ENCODE measurements around the gene ROBO3. TPM values are rescaled to one million over a fixed set of nuclear protein-coding genes. Genes with fewer than 3 reads are reported as not detected.

ROBO3 gene
- total RNA-seq, 1 experiment from 2014 or later, result 21.3 TPM

- ChIA-PET CTCF (interaction anchor here (0.6 to 3.4 kb wide), 50 partner anchors 8 to 692 kb away, joined by 3 to 40 read pairs (median 5); partner anchors contain the start of genes CCDC15, ESAM, HEPACAM and MSANTD2), POLR2A (interaction anchor here (0.5 to 1.5 kb wide), 5 partner anchors 10 to 538 kb away, joined by 3 to 7 read pairs (median 4); no protein-coding TSS in a partner anchor)
- peaks cover 22% of the 10 kb centered on the region for H3K4me1 Mint-ChIP-seq
- peak overlapping the region; percentile 81 for H3K27ac Mint-ChIP-seq
- no peaks in the 10 kb centered on the region for H3K36me3 Mint-ChIP-seq
- no peaks in the 10 kb centered on the region for H3K9me3 Mint-ChIP-seq
- DNase-seq (ENCODE audit: low spot score) (peak; percentile 65), ATAC-seq (no peak)
- peak overlapping the region; percentile 75 for H3K4me3 Mint-ChIP-seq
- peaks cover 54% of the 10 kb centered on the region for H3K27me3 Mint-ChIP-seq (ENCODE audit: low read depth)
- TF ChIP-seq GRHL2 (CRISPR knock-in tag; IDR thresholded peaks at IDR 0.05; ENCODE audit: insufficient replicate concordance, severe bottlenecking), result no peak
- TF ChIP-seq IRF1 (CRISPR knock-in tag; IDR thresholded peaks at IDR 0.05), result no peak
- TF ChIP-seq, protein P1, sequence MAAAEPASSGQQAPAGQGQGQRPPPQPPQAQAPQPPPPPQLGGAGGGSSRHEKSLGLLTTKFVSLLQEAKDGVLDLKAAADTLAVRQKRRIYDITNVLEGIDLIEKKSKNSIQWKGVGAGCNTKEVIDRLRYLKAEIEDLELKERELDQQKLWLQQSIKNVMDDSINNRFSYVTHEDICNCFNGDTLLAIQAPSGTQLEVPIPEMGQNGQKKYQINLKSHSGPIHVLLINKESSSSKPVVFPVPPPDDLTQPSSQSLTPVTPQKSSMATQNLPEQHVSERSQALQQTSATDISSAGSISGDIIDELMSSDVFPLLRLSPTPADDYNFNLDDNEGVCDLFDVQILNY (CRISPR knock-in tag; IDR thresholded peaks at IDR 0.05), result no peak
- 0 out of 2 replicates have a peak, but pooled peaks have one; percentile 21 for TF ChIP-seq SP1 (CRISPR knock-in tag; conservative IDR thresholded peaks at IDR 0.05)
- 0 out of 2 replicates have a peak, but pooled peaks have one; percentile 30 for TF ChIP-seq ZBTB21 (CRISPR knock-in tag; IDR thresholded peaks at IDR 0.05; ENCODE audit: borderline replicate concordance)
- TF ChIP-seq ZNF416 (CRISPR knock-in tag; IDR thresholded peaks at IDR 0.05), result no peak
- TF ChIP-seq SOX15 (CRISPR knock-in tag; IDR thresholded peaks at IDR 0.05), result no peak
- no peak for TF ChIP-seq NFATC4 (CRISPR knock-in tag; IDR thresholded peaks at IDR 0.05)
- TF ChIP-seq FOXJ3 (CRISPR knock-in tag; IDR thresholded peaks at IDR 0.05; ENCODE audit: borderline replicate concordance), result no peak
- TF ChIP-seq ETV6 (CRISPR knock-in tag; IDR thresholded peaks at IDR 0.05), result no peak
- TF ChIP-seq ZSCAN18 (CRISPR knock-in tag; IDR thresholded peaks at IDR 0.05), result no peak
These were observed 11.8 kb downstream of the ROBO3 start for GRCh38 chr11:124876818-124877630.

GRCh38 chr11:124877631-124877909, 12.3 kb downstream of the ROBO3 start:
- Mint-ChIP-seq H3K27ac (no peak overlapping the region), H3K9me3 (no peaks in the 10 kb centered on the region), H3K4me1 (peaks cover 22% of the 10 kb centered on the region), H3K4me3 (peak overlapping the region; percentile 75), H3K27me3 (ENCODE audit: low read depth) (peaks cover 49% of the 10 kb centered on the region), H3K36me3 (no peaks in the 10 kb centered on the region)
- ChIA-PET POLR2A (interaction anchor here (0.6 kb wide), 1 partner anchor 388 kb away, joined by 3 read pairs; no protein-coding TSS in a partner anchor), CTCF (interaction anchor here (1.3 to 3.4 kb wide), 5 partner anchors 11 to 469 kb away, joined by 3 to 40 read pairs (median 4); partner anchors contain the start of genes CCDC15 and ROBO3)
- no peak for DNase-seq (ENCODE audit: low spot score)
- TF ChIP-seq ZBTB21 (CRISPR knock-in tag; IDR thresholded peaks at IDR 0.05; ENCODE audit: borderline replicate concordance) (0 out of 2 replicates have a peak, but pooled peaks have one; percentile 1), E2F1 (CRISPR knock-in tag; IDR thresholded peaks at IDR 0.05) (no peak)
- ATAC-seq, result no peak

DNA sequence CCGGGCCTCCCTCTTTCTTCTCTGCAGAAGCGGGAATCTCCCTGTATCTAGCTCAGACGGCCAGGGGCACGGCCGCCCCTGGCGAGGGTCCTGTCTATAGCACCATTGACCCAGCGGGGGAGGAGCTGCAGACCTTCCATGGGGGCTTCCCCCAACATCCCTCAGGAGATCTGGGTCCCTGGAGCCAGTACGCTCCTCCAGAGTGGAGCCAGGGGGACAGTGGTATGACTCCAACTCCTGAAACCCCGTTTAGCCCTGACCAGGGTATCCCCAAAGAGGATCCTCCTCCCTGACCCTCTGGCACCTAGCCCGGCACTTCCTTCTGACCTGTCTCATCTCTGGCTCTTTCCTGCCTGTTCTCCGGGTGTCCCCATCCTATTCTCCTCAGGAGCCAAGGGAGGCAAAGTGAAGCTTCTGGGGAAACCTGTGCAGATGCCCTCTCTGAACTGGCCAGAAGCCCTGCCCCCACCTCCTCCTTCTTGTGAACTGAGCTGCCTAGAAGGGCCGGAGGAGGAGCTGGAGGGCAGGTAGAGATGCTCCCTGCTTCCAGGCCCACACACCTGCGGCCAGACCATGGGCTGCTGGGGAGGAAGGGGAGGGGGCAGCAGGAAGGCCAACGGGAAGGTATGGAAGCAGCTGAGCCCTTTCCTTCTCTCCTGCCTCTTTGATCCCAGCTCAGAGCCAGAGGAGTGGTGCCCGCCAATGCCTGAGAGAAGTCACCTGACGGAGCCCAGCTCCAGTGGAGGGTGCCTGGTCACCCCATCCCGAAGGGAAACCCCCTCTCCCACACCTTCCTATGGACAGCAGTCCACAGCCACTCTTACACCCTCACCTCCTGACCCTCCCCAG, 12.9 kb downstream of the ROBO3 start:
- ATAC-seq (no peak), DNase-seq (ENCODE audit: low spot score) (no peak)
- TF ChIP-seq, protein P2, sequence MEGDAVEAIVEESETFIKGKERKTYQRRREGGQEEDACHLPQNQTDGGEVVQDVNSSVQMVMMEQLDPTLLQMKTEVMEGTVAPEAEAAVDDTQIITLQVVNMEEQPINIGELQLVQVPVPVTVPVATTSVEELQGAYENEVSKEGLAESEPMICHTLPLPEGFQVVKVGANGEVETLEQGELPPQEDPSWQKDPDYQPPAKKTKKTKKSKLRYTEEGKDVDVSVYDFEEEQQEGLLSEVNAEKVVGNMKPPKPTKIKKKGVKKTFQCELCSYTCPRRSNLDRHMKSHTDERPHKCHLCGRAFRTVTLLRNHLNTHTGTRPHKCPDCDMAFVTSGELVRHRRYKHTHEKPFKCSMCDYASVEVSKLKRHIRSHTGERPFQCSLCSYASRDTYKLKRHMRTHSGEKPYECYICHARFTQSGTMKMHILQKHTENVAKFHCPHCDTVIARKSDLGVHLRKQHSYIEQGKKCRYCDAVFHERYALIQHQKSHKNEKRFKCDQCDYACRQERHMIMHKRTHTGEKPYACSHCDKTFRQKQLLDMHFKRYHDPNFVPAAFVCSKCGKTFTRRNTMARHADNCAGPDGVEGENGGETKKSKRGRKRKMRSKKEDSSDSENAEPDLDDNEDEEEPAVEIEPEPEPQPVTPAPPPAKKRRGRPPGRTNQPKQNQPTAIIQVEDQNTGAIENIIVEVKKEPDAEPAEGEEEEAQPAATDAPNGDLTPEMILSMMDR (IDR thresholded peaks at IDR 0.05), result no peak
- TF ChIP-seq CDX4 (CRISPR knock-in tag; IDR thresholded peaks at IDR 0.05; ENCODE audit: borderline replicate concordance), result no peak
- H3K4me1 Mint-ChIP-seq, result peaks cover 24% of the 10 kb centered on the region
- H3K36me3 Mint-ChIP-seq, result no peaks in the 10 kb centered on the region
- CTCF ChIA-PET, result interaction anchor here (1.3 to 3.4 kb wide), 6 partner anchors 12 to 468 kb away, joined by 3 to 40 read pairs (median 5); partner anchors contain the start of genes CCDC15 and ROBO3
- POLR2A ChIA-PET, result interaction anchor here (0.6 kb wide), 1 partner anchor 387 kb away, joined by 3 read pairs; no protein-coding TSS in a partner anchor
- H3K9me3 Mint-ChIP-seq, result no peaks in the 10 kb centered on the region
- H3K27me3 Mint-ChIP-seq (ENCODE audit: low read depth), result peaks cover 43% of the 10 kb centered on the region
- no peak overlapping the region for H3K27ac Mint-ChIP-seq
- H3K4me3 Mint-ChIP-seq, result peak overlapping the region; percentile 75

All from WTC11 (cell line).